Measurements from ENCODE around the gene RTL10. TPM values are rescaled to one million over a fixed set of nuclear protein-coding genes. Genes with fewer than 3 reads are reported as not detected.

RTL10 gene
- polyA plus RNA-seq, 2 of the 4 experiments (the other 2 are of a cell fraction): 4.4 to 5.1 TPM

DNA sequence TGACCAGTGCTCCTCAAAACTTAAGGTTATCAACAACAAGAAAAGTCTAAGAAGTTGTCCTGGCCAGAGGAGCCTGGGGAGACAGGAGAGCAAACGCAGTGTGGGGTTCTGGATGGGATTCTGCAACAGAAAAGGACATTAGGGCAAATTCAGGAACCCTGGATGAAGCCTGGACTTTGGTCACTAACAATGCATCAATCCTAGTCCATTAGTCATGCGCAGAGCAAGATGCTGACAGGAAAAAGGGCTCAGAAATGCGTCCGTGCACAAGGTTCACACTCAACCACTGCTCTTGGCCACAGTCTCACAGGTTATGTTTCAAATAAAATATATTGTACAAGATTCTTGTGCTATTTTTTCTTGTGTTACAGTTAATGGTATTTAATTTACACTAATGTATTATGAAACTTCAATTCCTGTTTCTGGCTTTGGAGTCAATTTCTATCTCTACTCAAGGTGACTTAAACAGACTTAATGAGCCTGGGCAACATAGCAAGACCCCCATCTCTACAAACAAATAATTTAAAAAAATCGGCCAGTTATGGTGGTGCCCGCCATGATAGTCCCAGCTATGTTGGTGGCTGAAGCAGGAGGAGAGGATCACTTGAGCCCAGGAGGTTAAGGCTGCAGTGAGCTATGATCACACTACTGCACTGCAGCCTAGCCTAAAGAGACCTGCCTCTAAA lies 13.6 kb downstream of the RTL10 start:
- Histone ChIP-seq H3K9me3 (no peaks in the 10 kb centered on the region), H3K4me3 (no peak overlapping the region), H3K4me1 (peaks cover 13% of the 10 kb centered on the region), H3K4me2 (peak overlapping the region; percentile 42), H3K27ac (no peak overlapping the region)
- CTCF ChIA-PET: interaction anchor here (0.7 to 1.0 kb wide), 3 partner anchors 13 to 110 kb away, joined by 3 read pairs; no protein-coding TSS in a partner anchor
- TF ChIP-seq ZNF302 (CRISPR knock-in tag; IDR thresholded peaks at IDR 0.05) (no peak), CEBPB (IDR thresholded peaks at IDR 0.05) (no peak), MAZ (IDR thresholded peaks at IDR 0.05; ENCODE audit: borderline replicate concordance, low read depth, low read length) (no peak), CHD2 (IDR thresholded peaks at IDR 0.05; ENCODE audit: low read length, partially characterized antibody) (no peak), KDM1A (IDR thresholded peaks at IDR 0.05; ENCODE audit: low read depth) (no peak), FOXS1 (CRISPR knock-in tag; IDR thresholded peaks at IDR 0.05) (no peak), TFCP2L1 (CRISPR knock-in tag; IDR thresholded peaks at IDR 0.05) (no peak), RNF2 (IDR thresholded peaks at IDR 0.05; ENCODE audit: borderline replicate concordance, low read depth) (no peak), GATA3 (IDR thresholded peaks at IDR 0.05; ENCODE audit: borderline replicate concordance) (no peak), POLR2A (IDR thresholded peaks at IDR 0.05; ENCODE audit: low read length) (no peak)
- TF ChIP-seq, protein P1, sequence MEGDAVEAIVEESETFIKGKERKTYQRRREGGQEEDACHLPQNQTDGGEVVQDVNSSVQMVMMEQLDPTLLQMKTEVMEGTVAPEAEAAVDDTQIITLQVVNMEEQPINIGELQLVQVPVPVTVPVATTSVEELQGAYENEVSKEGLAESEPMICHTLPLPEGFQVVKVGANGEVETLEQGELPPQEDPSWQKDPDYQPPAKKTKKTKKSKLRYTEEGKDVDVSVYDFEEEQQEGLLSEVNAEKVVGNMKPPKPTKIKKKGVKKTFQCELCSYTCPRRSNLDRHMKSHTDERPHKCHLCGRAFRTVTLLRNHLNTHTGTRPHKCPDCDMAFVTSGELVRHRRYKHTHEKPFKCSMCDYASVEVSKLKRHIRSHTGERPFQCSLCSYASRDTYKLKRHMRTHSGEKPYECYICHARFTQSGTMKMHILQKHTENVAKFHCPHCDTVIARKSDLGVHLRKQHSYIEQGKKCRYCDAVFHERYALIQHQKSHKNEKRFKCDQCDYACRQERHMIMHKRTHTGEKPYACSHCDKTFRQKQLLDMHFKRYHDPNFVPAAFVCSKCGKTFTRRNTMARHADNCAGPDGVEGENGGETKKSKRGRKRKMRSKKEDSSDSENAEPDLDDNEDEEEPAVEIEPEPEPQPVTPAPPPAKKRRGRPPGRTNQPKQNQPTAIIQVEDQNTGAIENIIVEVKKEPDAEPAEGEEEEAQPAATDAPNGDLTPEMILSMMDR (IDR thresholded peaks at IDR 0.05): no peak
- ATAC-seq (peak in 1 of 2 experiments; percentile 29; a peak in 2 of 6 replicates), DNase-seq (ENCODE audit: low read depth in 1 of 2, low spot score in 1 of 2) (no peak), FAIRE-seq (no peak)
- POLR2A ChIA-PET: no interaction called here
- 71% methylated on average over 6 of the region's 6 CpGs for WGBS (ENCODE audit: missing lambda C conversion rate)

GRCh38 chr22:19840059-19840458 lies 14.6 kb downstream of the RTL10 start:
- Histone ChIP-seq H3K27ac (no peak overlapping the region), H3K4me1 (peaks cover 13% of the 10 kb centered on the region), H3K4me3 (no peak overlapping the region), H3K9me3 (no peaks in the 10 kb centered on the region), H3K4me2 (peak overlapping the region; percentile 32; the same call in 1 of the 3 replicates)
- ATAC-seq (no peak), FAIRE-seq (no peak), DNase-seq (ENCODE audit: low read depth in 1 of 2, low spot score in 1 of 2) (no peak)
- POLR2A ChIA-PET: no interaction called here
- TF ChIP-seq MAFK (IDR thresholded peaks at IDR 0.05; ENCODE audit: partially characterized antibody): no peak
- no peak for TF ChIP-seq EP300 (IDR thresholded peaks at IDR 0.05)
- no peak for TF ChIP-seq NR3C1 (IDR thresholded peaks at IDR 0.05)
- 59% methylated on average over 4 of the region's 4 CpGs for WGBS (ENCODE audit: missing lambda C conversion rate)
- CTCF ChIA-PET: no interaction called here

- Histone ChIP-seq H3K4me3 (no peak overlapping the region), H3K9me3 (no peaks in the 10 kb centered on the region), H3K27ac (no peak overlapping the region), H3K4me1 (peaks cover 13% of the 10 kb centered on the region), H3K4me2 (no peak overlapping the region)
- WGBS (ENCODE audit: missing lambda C conversion rate): 94% methylated on average over 6 of the region's 6 CpGs
- DNase-seq (ENCODE audit: low read depth in 1 of 2, low spot score in 1 of 2) (no peak), FAIRE-seq (no peak), ATAC-seq (no peak)
- TF ChIP-seq MAX (IDR thresholded peaks at IDR 0.05) (no peak), NPAS2 (CRISPR knock-in tag; IDR thresholded peaks at IDR 0.05; ENCODE audit: borderline replicate concordance) (no peak), NFE2L2 (conservative IDR thresholded peaks at IDR 0.05; ENCODE audit: low read length) (no peak), CEBPB (IDR thresholded peaks at IDR 0.05) (no peak), EP300 (IDR thresholded peaks at IDR 0.05) (no peak), NR3C1 (IDR thresholded peaks at IDR 0.05) (no peak), BCL3 (IDR thresholded peaks at IDR 0.05) (no peak), MAZ (IDR thresholded peaks at IDR 0.05; ENCODE audit: borderline replicate concordance, low read depth, low read length) (no peak), CBX8 (IDR thresholded peaks at IDR 0.05) (no peak), KDM1A (IDR thresholded peaks at IDR 0.05; ENCODE audit: low read depth) (no peak), BHLHE40 (IDR thresholded peaks at IDR 0.05; ENCODE audit: low read depth, low read length) (no peak), HEYL (CRISPR knock-in tag; IDR thresholded peaks at IDR 0.05) (no peak)
- ChIA-PET CTCF (no interaction called here), POLR2A (no interaction called here)
Observed at GRCh38 chr22:19837915-19838314, 16.8 kb downstream of the RTL10 start.
